Measurements from ENCODE around the gene C14orf93. TPM values are rescaled to one million over a fixed set of nuclear protein-coding genes. Genes with fewer than 3 reads are reported as not detected.
"Not testable (repeated sequence)": the region's sequence is repeated elsewhere in the genome, so short reads cannot be mapped to it uniquely, and the experiment has no call there.

The C14orf93 gene
- total RNA-seq, 6 experiments from 2014 or later, result 3.6 to 7.0 (median 5.7) TPM

- peaks cover 49% of the 10 kb centered on the region for H3K4me1 Mint-ChIP-seq (ENCODE audit: low read depth)
- peak overlapping the region; percentile 30 for H3K27ac Mint-ChIP-seq
- peaks cover 2% of the 10 kb centered on the region for H3K27me3 Mint-ChIP-seq (ENCODE audit: insufficient read depth)
- H3K9me3 Mint-ChIP-seq, result no peaks in the 10 kb centered on the region
- H3K36me3 Mint-ChIP-seq (ENCODE audit: low read depth), result peaks cover 59% of the 10 kb centered on the region
- DNase-seq, result no peak
- no peak for TF ChIP-seq CTCF (IDR thresholded peaks at IDR 0.05)
- no peak overlapping the region for H3K4me3 Mint-ChIP-seq
Measured at GRCh38 chr14:22972313-22972930, 37.5 kb downstream of the C14orf93 start.

GRCh38 chr14:22971152-22971551, 38.8 kb downstream of the C14orf93 start:
- Mint-ChIP-seq H3K36me3 (ENCODE audit: low read depth) (peaks cover 51% of the 10 kb centered on the region), H3K27me3 (ENCODE audit: insufficient read depth) (peaks cover 2% of the 10 kb centered on the region), H3K4me3 (no peak overlapping the region), H3K4me1 (ENCODE audit: low read depth) (peaks cover 37% of the 10 kb centered on the region), H3K27ac (no peak overlapping the region), H3K9me3 (no peaks in the 10 kb centered on the region)
- TF ChIP-seq CTCF (IDR thresholded peaks at IDR 0.05), result no peak
- DNase-seq, result no peak

GRCh38 chr14:22966783-22967269, 43.1 kb downstream of the C14orf93 start:
- no peaks in the 10 kb centered on the region for H3K9me3 Mint-ChIP-seq
- no peak overlapping the region for H3K27ac Mint-ChIP-seq
- H3K4me3 Mint-ChIP-seq, result no peak overlapping the region
- peaks cover 1% of the 10 kb centered on the region; the same call in 1 of the 2 replicates for H3K27me3 Mint-ChIP-seq (ENCODE audit: insufficient read depth)
- DNase-seq, result no peak
- H3K4me1 Mint-ChIP-seq (ENCODE audit: low read depth), result peaks cover under 1% of the 10 kb centered on the region
- H3K36me3 Mint-ChIP-seq (ENCODE audit: low read depth), result peaks cover 20% of the 10 kb centered on the region
- TF ChIP-seq CTCF (IDR thresholded peaks at IDR 0.05), result no peak

GRCh38 chr14:22965916-22966782, 43.8 kb downstream of the C14orf93 start:
- H3K27me3 Mint-ChIP-seq (ENCODE audit: insufficient read depth); H3K4me1 Mint-ChIP-seq (ENCODE audit: low read depth); H3K9me3 Mint-ChIP-seq; H3K27ac Mint-ChIP-seq; H3K4me3 Mint-ChIP-seq; DNase-seq: not testable (repeated sequence)
- H3K36me3 Mint-ChIP-seq (ENCODE audit: low read depth), result peaks cover 14% of the 10 kb centered on the region

GRCh38 chr14:22962061-22962676, 47.8 kb downstream of the C14orf93 start:
- no peaks in the 10 kb centered on the region for H3K9me3 Mint-ChIP-seq
- DNase-seq, result no peak
- H3K27me3 Mint-ChIP-seq (ENCODE audit: insufficient read depth), result peaks cover 1% of the 10 kb centered on the region; the same call in 1 of the 2 replicates
- H3K4me3 Mint-ChIP-seq, result no peak overlapping the region
- H3K36me3 Mint-ChIP-seq (ENCODE audit: low read depth), result no peaks in the 10 kb centered on the region
- H3K27ac Mint-ChIP-seq, result no peak overlapping the region
- TF ChIP-seq CTCF (IDR thresholded peaks at IDR 0.05), result no peak
- no peaks in the 10 kb centered on the region for H3K4me1 Mint-ChIP-seq (ENCODE audit: low read depth)
